Right lobe of liver (tissue), 6 donors: ENCODE results near the gene TBC1D7. TPM values are rescaled to one million over a fixed set of nuclear protein-coding genes. Genes with fewer than 3 reads are reported as not detected.

ENCODE experiments used
- ATAC-seq, 4 donors: fragments of 200-7000 bp; cut with Tn5 transposase; one replicate each; pipeline ENCODE4 v1.9.1; 2020; ENCODE audit warnings: mild to moderate bottlenecking in 4 of 4, moderate library complexity in 4 of 4
- DNase-seq, 3 donors: peaks; one replicate each; pipeline ENCODE4 v3.0.0-alpha.2; 2020
- H3K27ac ChIP-seq, 3 donors: fragments of 200-600 bp; one replicate each; pipeline ENCODE4 v1.8.0; 2022
- H3K27me3 ChIP-seq, 2 donors: fragments of 200-600 bp; one replicate each; pipeline ENCODE4 v1.8.0; 2022
- H3K36me3 ChIP-seq, 4 donors: fragments of 200-600 bp; sonication (generic) in 1 of 4; one replicate each; pipeline versions ENCODE4 v1.5.1 to v1.8.0; 2017 to 2022; ENCODE audit warnings: control low read depth in 1 of 4
- H3K4me1 ChIP-seq, 4 donors: fragments of 200-600 bp; sonication (generic) in 1 of 4; one replicate each; pipeline versions ENCODE4 v1.5.1 to v1.8.0; 2017 to 2022; ENCODE audit warnings: control low read depth in 1 of 4
- H3K4me3 ChIP-seq, 3 donors: fragments of 200-600 bp; one replicate each; pipeline ENCODE4 v1.8.0; 2022
- H3K9me3 ChIP-seq, 4 donors: fragments of 200-600 bp; sonication (generic) in 1 of 4; one replicate each; pipeline versions ENCODE4 v1.5.1 to v1.8.0; 2017 to 2022; ENCODE audit warnings: control low read depth in 1 of 4
- POLR2A ChIP-seq: fragments of 450-650 bp; IDR thresholded peaks from one replicate; pipeline ENCODE4 v1.6.1; 2017; ENCODE audit warnings: antibody characterized with exemption, mild to moderate bottlenecking
- WGBS: methylation state at CpG from one replicate; pipeline ENCODE4 v1.1.6; 2018; ENCODE audit warnings: low coverage, low lambda C conversion rate; ENCODE audit not compliant: insufficient coverage; ENCODE audit errors: missing lambda C conversion rate; 5-methylcytosine and 5-hydroxymethylcytosine counted together
- intact Hi-C, 2 donors: fragments of 100-400 bp; cut with DNase I; formaldehyde crosslinking; loops; one replicate each; pipeline versions ENCODE4 v1.11.2 to v1.14.1; 2022
- total RNA-seq, 6 experiments: library from RNA; depleted of rRNA in 2 of 6; stranded (reverse); fragments of >200 nt in 2 of 6; fragmentation: NEBNext Ultra II Directional in 3 of 6; extraction: Animal tissue kit (Norgen Biotek cat#: 25700) in 3 of 6; gene quantifications; one replicate each; pipeline versions ENCODE4 v1.1.0 to v1.2.4, GENCODE V29; 2016 to 2023
- TF ChIP-seq, protein P1 (sequence below), 4 donors: fragments of 200-600 bp in 3 of 4; fragments of 450-650 bp in 1 of 4; IDR thresholded peaks; one replicate each; pipeline versions ENCODE4 v1.5.1 to v1.8.0; 2016 to 2022; ENCODE audit warnings: antibody characterized with exemption in 4 of 4, mild to moderate bottlenecking in 2 of 4
- donor health status: DM: no; HTN: yes; CAD: no.
- donor health status: DM: no; HTN: no; CAD: no.
- donor health status: DM: no; HTN: no; CAD: no.
- donor health status: DM: no; HTN: yes; CAD: no.
- donor health status: DM: no; HTN: yes; CAD: no.

Gene TBC1D7
- total RNA-seq, 6 experiments from 2014 or later, result 7.8 to 16.0 (median 9.7) TPM

- DNase-seq (no peak), ATAC-seq (no peak)
- Histone ChIP-seq H3K27ac (no peak overlapping the region), H3K4me3 (no peak overlapping the region), H3K27me3 (no peaks in the 10 kb centered on the region), H3K9me3 (no peaks in the 10 kb centered on the region), H3K4me1 (no peaks in the 10 kb centered on the region), H3K36me3 (peaks cover 0 to 36% (median 5%) of the 10 kb centered on the region in 4 donors)
- WGBS, result 38% methylated on average over 1 of the region's 1 CpG
- intact Hi-C loops, result no loop called here
- TF ChIP-seq, protein P1, sequence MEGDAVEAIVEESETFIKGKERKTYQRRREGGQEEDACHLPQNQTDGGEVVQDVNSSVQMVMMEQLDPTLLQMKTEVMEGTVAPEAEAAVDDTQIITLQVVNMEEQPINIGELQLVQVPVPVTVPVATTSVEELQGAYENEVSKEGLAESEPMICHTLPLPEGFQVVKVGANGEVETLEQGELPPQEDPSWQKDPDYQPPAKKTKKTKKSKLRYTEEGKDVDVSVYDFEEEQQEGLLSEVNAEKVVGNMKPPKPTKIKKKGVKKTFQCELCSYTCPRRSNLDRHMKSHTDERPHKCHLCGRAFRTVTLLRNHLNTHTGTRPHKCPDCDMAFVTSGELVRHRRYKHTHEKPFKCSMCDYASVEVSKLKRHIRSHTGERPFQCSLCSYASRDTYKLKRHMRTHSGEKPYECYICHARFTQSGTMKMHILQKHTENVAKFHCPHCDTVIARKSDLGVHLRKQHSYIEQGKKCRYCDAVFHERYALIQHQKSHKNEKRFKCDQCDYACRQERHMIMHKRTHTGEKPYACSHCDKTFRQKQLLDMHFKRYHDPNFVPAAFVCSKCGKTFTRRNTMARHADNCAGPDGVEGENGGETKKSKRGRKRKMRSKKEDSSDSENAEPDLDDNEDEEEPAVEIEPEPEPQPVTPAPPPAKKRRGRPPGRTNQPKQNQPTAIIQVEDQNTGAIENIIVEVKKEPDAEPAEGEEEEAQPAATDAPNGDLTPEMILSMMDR (IDR thresholded peaks at IDR 0.05), result no peak
- TF ChIP-seq POLR2A, result no peak
Observed at GRCh38 chr6:13311155-13311554, 17.2 kb downstream of the TBC1D7 start.

DNA sequence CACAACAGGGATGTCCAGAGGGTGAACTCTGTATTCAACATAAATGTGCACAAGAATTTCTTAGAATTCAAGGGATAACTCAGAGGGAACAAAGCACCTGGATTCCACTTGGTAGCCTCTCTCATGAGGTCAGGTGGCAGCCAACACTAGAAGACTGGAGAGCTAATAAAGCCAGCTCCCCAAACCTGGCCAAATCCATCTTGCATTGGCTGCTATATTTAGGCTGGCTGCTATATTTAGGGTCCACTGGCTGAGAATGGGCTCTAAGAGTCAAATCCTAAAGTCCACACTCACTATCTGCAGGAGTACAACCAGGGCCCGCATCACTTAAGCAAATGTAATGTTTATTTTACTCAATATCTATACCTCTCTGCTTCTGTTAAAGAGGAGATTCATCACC is 20.0 kb downstream of the TBC1D7 start:
- ATAC-seq (no peak), DNase-seq (no peak)
- H3K4me1 ChIP-seq, result peaks cover 0 to 6% (median 0%) of the 10 kb centered on the region in 4 donors
- TF ChIP-seq POLR2A, result no peak
- TF ChIP-seq, protein P1 (IDR thresholded peaks at IDR 0.05), result no peak
- H3K4me3 ChIP-seq, result no peak overlapping the region
- H3K36me3 ChIP-seq, result peaks cover 0 to 41% (median 0%) of the 10 kb centered on the region in 4 donors
- no peaks in the 10 kb centered on the region for H3K9me3 ChIP-seq
- intact Hi-C loops, result no loop called here
- H3K27ac ChIP-seq, result peak overlapping the region in 1 of 3 donors; percentile 35
- H3K27me3 ChIP-seq, result no peaks in the 10 kb centered on the region
- no CpG with 5 or more reads among the region's 1 CpG for WGBS

DNA sequence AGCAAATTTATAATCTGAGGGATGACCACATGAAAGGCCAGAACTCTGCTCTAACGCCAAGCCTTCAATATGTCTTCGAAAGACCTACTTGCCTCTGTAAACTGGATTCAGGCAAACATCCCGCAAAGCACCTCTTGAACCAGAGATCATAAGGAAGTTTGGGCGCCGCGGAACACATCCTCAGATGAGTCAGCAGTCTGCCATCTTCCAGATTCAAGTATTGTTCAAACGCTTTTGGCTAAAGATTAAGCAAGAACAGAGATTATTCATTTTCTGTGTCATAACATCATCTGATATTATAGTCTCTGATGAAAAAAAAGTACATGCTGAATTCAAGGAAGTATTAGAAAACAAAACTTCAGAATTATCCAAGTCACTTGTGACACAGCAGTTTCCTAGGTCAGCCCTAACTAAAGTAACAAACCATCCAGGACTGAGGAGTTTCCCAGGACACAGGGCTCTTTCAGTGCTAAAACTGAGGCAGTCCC is 20.8 kb downstream of the TBC1D7 start:
- intact Hi-C loops, result no loop called here
- peaks cover 0 to 6% (median 0%) of the 10 kb centered on the region in 4 donors for H3K4me1 ChIP-seq
- H3K4me3 ChIP-seq, result no peak overlapping the region
- peaks cover 0 to 37% (median 0%) of the 10 kb centered on the region in 4 donors for H3K36me3 ChIP-seq
- H3K9me3 ChIP-seq, result no peaks in the 10 kb centered on the region
- DNase-seq, result peak in 1 of 3 donors; percentile 46
- WGBS, result 54% methylated on average over 5 of the region's 7 CpGs
- H3K27me3 ChIP-seq, result no peaks in the 10 kb centered on the region
- ATAC-seq, result peak; percentile 39 to 65 (median 50)
- H3K27ac ChIP-seq, result peak overlapping the region in 1 of 3 donors; percentile 35
- no peak for TF ChIP-seq POLR2A
- TF ChIP-seq, protein P1 (IDR thresholded peaks at IDR 0.05), result no peak

DNA sequence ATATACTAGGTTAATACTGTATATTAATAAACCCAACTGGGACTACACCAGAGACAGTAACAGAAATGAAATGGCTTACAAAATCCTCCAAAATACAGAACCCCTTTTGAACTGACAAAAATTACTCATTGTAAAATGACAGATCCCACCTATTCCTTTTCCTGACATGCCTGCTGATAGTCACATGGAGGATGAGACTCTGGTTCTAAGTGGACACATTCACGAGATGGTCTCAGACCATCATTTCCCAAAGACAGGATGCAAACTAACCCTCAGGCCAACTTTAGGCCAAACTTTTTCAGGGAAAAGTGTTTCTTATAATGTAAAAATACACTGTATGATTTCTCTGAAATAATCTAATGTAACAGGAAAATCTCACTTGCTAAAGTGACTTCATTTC is 22.5 kb downstream of the TBC1D7 start:
- Histone ChIP-seq H3K27me3 (no peaks in the 10 kb centered on the region), H3K9me3 (no peaks in the 10 kb centered on the region), H3K4me3 (no peak overlapping the region), H3K27ac (no peak overlapping the region), H3K36me3 (peaks cover 0 to 37% (median 0%) of the 10 kb centered on the region in 4 donors), H3K4me1 (peaks cover 0 to 6% (median 0%) of the 10 kb centered on the region in 4 donors)
- intact Hi-C loops, result no loop called here
- 91% methylated on average over 1 of the region's 1 CpG for WGBS
- TF ChIP-seq, protein P1 (IDR thresholded peaks at IDR 0.05), result no peak
- TF ChIP-seq POLR2A, result no peak
- no peak for DNase-seq
- no peak for ATAC-seq
